HepG2 (cell line): Measurements from ENCODE around the gene APBA3. TPM values are rescaled to one million over a fixed set of nuclear protein-coding genes. Genes with fewer than 3 reads are reported as not detected.
A peak's percentile ranks its signal among the peaks of the same experiment; 100 is the strongest.

Experiments
- ATAC-seq: fragments of 200-7000 bp; cut with Tn5 transposase; 3 replicates; pipeline ENCODE4 v1.9.1; 2020; ENCODE audit warnings: mild to moderate bottlenecking, moderate library complexity
- BruUV-seq: library from RNA; stranded (reverse); fragments of 400-500 nt; replicated peaks from 2 replicates; lab custom pipeline; 2021; lab: Mats Ljungman, UMichigan
- CTCF ChIA-PET: fragments of 300-600 bp; formaldehyde crosslinking; extraction: SDS; loops from one replicate; lab custom pipeline; 2021; ENCODE audit warnings: low total read pairs, inconsistent platforms, low intra/inter-chr PET ratio; lab: Yijun Ruan, JAX
- POLR2A ChIA-PET: fragments of 350-600 bp; sonication (Branson Sonifier 250); formaldehyde crosslinking; loops from one replicate; lab custom pipeline; 2020; ENCODE audit warnings: antibody characterized with exemption, inconsistent platforms; lab: Yijun Ruan, JAX
- DNase-seq: peaks from one replicate; pipeline ENCODE4 v3.0.0-alpha.2; 2015; ENCODE audit warnings: low spot score
- FAIRE-seq: peaks from 3 replicates; lab custom pipeline; 2011; peaks lifted over from hg19 to GRCh38; lab: Jason Lieb, UNC
- H2AFZ ChIP-seq: one replicate; pipeline ENCODE4 v1.6.1; 2011; ENCODE audit warnings: low read length, inconsistent platforms
- H3K27ac ChIP-seq: fragments of 300-600 bp; 3 replicates; pipeline ENCODE4 v1.8.0; 2011; ENCODE audit warnings: mixed run types, mild to moderate bottlenecking, mixed read lengths, low read length, inconsistent platforms; ENCODE audit not compliant: insufficient read depth; ENCODE audit errors: extremely low read length
- H3K27me3 ChIP-seq, 2 experiments: fragments of 200-600 bp in 1 of 2; 2 replicates in 1 of 2; 3 replicates in 1 of 2; pipeline versions ENCODE4 v1.6.0 to v1.8.0; 2011; ENCODE audit warnings: low read length in 2 of 2, mild to moderate bottlenecking in 2 of 2, moderate library complexity in 2 of 2, inconsistent platforms in 1 of 2; ENCODE audit not compliant: insufficient read depth in 2 of 2, control insufficient read depth in 1 of 2
- H3K36me3 ChIP-seq, 2 experiments: fragments of 200-600 bp in 1 of 2; replicated peaks in 1 of 2; 2 replicates in 1 of 2; 3 replicates in 1 of 2; pipeline versions ENCODE4 v1.5.1 to v1.8.0; 2011; ENCODE audit warnings: low read length in 2 of 2, inconsistent platforms in 1 of 2; ENCODE audit not compliant: insufficient read depth in 2 of 2, control insufficient read depth in 1 of 2
- H3K4me1 ChIP-seq: 2 replicates; pipeline ENCODE4 v1.5.1; 2012; ENCODE audit warnings: low read length, inconsistent platforms; ENCODE audit not compliant: insufficient read depth
- H3K4me2 ChIP-seq: 2 replicates; pipeline ENCODE4 v1.6.0; 2011; ENCODE audit warnings: low read depth, low read length, inconsistent platforms
- H3K4me3 ChIP-seq, 3 experiments: fragments of 200-600 bp in 1 of 3; sonication (generic), shearing (Covaris generic) in 1 of 3; replicated peaks in 1 of 3; 2 replicates each; pipeline ENCODE4 v1.5.1; 2011 to 2016; ENCODE audit warnings: low read length in 3 of 3, inconsistent platforms in 2 of 3, low read depth in 2 of 3, mild to moderate bottlenecking in 2 of 3, control low read depth in 1 of 3, mixed read lengths in 1 of 3; ENCODE audit not compliant: insufficient read depth in 1 of 3
- H3K79me2 ChIP-seq: one replicate; pipeline ENCODE4 v1.6.1; 2011; ENCODE audit warnings: low read length, inconsistent platforms; ENCODE audit not compliant: insufficient read depth
- H3K9ac ChIP-seq: 2 replicates; pipeline ENCODE4 v1.6.0; 2011; ENCODE audit warnings: mild to moderate bottlenecking, low read depth, low read length, inconsistent platforms; ENCODE audit not compliant: insufficient read depth
- H3K9me3 ChIP-seq: 2 replicates; pipeline ENCODE4 v1.5.1; 2012; ENCODE audit warnings: mild to moderate bottlenecking, low read length
- H4K20me1 ChIP-seq: 2 replicates; pipeline ENCODE4 v1.6.0; 2011; ENCODE audit warnings: inconsistent platforms, mild to moderate bottlenecking, low read length, moderate library complexity; ENCODE audit not compliant: insufficient read depth
- HDAC1 ChIP-seq: sonication (generic); formaldehyde crosslinking; IDR thresholded peaks from 2 replicates; pipeline ENCODE4 v1.5.1; 2020; ENCODE audit warnings: mild to moderate bottlenecking, missing genetic modification reagents
- ONECUT2 ChIP-seq: sonication (generic); formaldehyde crosslinking; IDR thresholded peaks from 2 replicates; pipeline ENCODE4 v1.4.0; 2020; ENCODE audit warnings: missing genetic modification reagents
- POLR2A ChIP-seq, 2 experiments: IDR thresholded peaks; 2 replicates each; pipeline ENCODE4 v1.6.1; 2011; ENCODE audit warnings: low read depth in 2 of 2, low read length in 2 of 2, mild to moderate bottlenecking in 1 of 2, moderate library complexity in 1 of 2; ENCODE audit not compliant: insufficient read depth in 1 of 2
- ZNF629 ChIP-seq: sonication (generic); formaldehyde crosslinking; conservative IDR thresholded peaks from 2 replicates; pipeline ENCODE4 v1.5.0; 2020; ENCODE audit warnings: missing genetic modification reagents
- ZNF768 ChIP-seq: sonication (generic); formaldehyde crosslinking; IDR thresholded peaks from 2 replicates; pipeline ENCODE4 v1.4.0; 2020; ENCODE audit warnings: missing genetic modification reagents
- WGBS: methylation state at CpG from one replicate; pipeline ENCODE4 v1.1.6; 2017; ENCODE audit warnings: low lambda C conversion rate; 5-methylcytosine and 5-hydroxymethylcytosine counted together
- in situ Hi-C: cut with HindIII; loops from 2 replicates; pipeline ENCODE4 v1.10.0; 2017; ENCODE audit warnings: low pct_unique_long_range_greater_than_20kb; ENCODE audit not compliant: extremely low pct_ligation_motif_present
- intact Hi-C: fragments of 100-400 bp; cut with micrococcal nuclease; formaldehyde crosslinking; loops from one replicate; pipeline ENCODE4 v1.10.0; 2022; ENCODE audit not compliant: unreplicated experiment
- polyA plus RNA-seq, 8 experiments: library from polyadenylated mRNA; depleted of rRNA in 3 of 8; stranded (reverse) in 7 of 8; unstranded in 1 of 8; fragments of >200 nt; fragmentation: Illumina TruSeq in 4 of 8; extraction: Trizol in 4 of 8; gene quantifications; 2 replicates each; pipeline versions ENCODE4 v1.2.1 to v1.2.3, GENCODE V29; 2011 to 2016; ENCODE audit warnings: low read depth in 4 of 8, missing spikeins in 1 of 8, mixed read lengths in 1 of 8; ENCODE audit not compliant: insufficient read depth in 1 of 8
- total RNA-seq, 5 experiments: library from RNA; depleted of rRNA; stranded (reverse); fragments of >200 nt; fragmentation: Illumina TruSeq; extraction: Trizol; gene quantifications; 2 replicates each; pipeline ENCODE4 v1.2.3, GENCODE V29; 2016; ENCODE audit warnings: low read depth in 1 of 5
- TF ChIP-seq, protein P1 (sequence below), 2 experiments: fragments of 450-650 bp in 1 of 2; sonication (generic) in 1 of 2; formaldehyde crosslinking in 1 of 2; IDR thresholded peaks; 2 replicates each; pipeline versions ENCODE4 v1.6.1 to v1.8.0; 2016 to 2022; ENCODE audit warnings: antibody characterized with exemption in 1 of 2, mild to moderate bottlenecking in 1 of 2, missing genetic modification reagents in 1 of 2
- TF ChIP-seq, protein P2 (sequence below): sonication (generic); formaldehyde crosslinking; IDR thresholded peaks from 2 replicates; pipeline ENCODE4 v1.9.0; 2021; ENCODE audit warnings: missing genetic modification reagents, borderline replicate concordance

Gene APBA3
- total and polyA plus RNA-seq, 2 of the 13 experiments (the other 11 are each of a cell fraction or from before 2014, with no cell fraction given): 14.2 to 14.3 TPM

DNA sequence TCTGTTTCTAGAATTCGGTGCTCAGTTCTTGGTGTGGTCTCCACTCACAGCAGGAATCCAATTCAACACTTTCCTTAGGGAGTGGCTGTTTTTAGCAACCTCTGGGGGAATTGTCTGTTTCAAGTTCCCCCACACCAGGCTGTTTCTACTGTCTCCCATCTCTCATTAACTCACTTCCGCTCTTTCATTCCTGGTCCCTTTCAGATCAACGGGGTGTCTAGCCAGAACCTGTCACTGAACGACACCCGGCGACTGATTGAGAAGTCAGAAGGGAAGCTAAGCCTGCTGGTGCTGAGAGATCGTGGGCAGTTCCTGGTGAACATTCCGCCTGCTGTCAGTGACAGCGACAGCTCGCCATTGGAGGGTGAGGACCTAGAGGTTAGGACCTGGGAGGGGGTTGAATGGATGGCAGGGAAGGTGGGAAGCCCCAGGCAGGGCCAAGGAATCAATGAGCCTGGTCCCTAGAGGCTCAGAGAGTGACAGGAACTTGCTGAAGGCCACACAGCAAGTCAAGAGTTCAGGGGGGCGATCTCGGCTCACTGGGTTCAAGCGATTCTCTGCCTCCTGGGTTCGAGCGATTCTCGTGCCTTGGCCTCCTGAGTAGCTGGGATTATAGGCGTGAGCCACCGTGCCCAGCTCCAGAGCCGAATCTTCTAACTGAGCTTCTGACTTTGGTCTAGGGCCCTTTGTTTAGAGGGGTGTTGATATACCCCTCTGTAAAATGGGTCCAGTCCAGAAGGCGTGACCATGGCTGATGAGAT lies 27.8 kb downstream of the APBA3 start:
- Histone ChIP-seq H3K4me1 (no peaks in the 10 kb centered on the region), H2AFZ (no peak overlapping the region), H3K27ac (no peak overlapping the region), H3K4me3 (no peak overlapping the region), H3K9ac (no peak overlapping the region), H3K9me3 (no peaks in the 10 kb centered on the region)
- in situ Hi-C loops: no loop called here
- CTCF ChIA-PET: no interaction called here
- 94% methylated on average over 11 of the region's 20 CpGs for WGBS
- intact Hi-C loops: no loop called here
- TF ChIP-seq ZNF629 (CRISPR knock-in tag): peak; percentile 33
- peak; percentile 81 for TF ChIP-seq ZNF768 (CRISPR knock-in tag)
- TF ChIP-seq, protein P1, sequence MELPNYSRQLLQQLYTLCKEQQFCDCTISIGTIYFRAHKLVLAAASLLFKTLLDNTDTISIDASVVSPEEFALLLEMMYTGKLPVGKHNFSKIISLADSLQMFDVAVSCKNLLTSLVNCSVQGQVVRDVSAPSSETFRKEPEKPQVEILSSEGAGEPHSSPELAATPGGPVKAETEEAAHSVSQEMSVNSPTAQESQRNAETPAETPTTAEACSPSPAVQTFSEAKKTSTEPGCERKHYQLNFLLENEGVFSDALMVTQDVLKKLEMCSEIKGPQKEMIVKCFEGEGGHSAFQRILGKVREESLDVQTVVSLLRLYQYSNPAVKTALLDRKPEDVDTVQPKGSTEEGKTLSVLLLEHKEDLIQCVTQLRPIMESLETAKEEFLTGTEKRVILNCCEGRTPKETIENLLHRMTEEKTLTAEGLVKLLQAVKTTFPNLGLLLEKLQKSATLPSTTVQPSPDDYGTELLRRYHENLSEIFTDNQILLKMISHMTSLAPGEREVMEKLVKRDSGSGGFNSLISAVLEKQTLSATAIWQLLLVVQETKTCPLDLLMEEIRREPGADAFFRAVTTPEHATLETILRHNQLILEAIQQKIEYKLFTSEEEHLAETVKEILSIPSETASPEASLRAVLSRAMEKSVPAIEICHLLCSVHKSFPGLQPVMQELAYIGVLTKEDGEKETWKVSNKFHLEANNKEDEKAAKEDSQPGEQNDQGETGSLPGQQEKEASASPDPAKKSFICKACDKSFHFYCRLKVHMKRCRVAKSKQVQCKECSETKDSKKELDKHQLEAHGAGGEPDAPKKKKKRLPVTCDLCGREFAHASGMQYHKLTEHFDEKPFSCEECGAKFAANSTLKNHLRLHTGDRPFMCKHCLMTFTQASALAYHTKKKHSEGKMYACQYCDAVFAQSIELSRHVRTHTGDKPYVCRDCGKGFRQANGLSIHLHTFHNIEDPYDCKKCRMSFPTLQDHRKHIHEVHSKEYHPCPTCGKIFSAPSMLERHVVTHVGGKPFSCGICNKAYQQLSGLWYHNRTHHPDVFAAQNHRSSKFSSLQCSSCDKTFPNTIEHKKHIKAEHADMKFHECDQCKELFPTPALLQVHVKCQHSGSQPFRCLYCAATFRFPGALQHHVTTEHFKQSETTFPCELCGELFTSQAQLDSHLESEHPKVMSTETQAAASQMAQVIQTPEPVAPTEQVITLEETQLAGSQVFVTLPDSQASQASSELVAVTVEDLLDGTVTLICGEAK (IDR thresholded peaks at IDR 0.05): no peak
- TF ChIP-seq, protein P1 (CRISPR knock-in tag; IDR thresholded peaks at IDR 0.05): no peak
- TF ChIP-seq HDAC1 (CRISPR knock-in tag): no peak
- TF ChIP-seq, protein P2, sequence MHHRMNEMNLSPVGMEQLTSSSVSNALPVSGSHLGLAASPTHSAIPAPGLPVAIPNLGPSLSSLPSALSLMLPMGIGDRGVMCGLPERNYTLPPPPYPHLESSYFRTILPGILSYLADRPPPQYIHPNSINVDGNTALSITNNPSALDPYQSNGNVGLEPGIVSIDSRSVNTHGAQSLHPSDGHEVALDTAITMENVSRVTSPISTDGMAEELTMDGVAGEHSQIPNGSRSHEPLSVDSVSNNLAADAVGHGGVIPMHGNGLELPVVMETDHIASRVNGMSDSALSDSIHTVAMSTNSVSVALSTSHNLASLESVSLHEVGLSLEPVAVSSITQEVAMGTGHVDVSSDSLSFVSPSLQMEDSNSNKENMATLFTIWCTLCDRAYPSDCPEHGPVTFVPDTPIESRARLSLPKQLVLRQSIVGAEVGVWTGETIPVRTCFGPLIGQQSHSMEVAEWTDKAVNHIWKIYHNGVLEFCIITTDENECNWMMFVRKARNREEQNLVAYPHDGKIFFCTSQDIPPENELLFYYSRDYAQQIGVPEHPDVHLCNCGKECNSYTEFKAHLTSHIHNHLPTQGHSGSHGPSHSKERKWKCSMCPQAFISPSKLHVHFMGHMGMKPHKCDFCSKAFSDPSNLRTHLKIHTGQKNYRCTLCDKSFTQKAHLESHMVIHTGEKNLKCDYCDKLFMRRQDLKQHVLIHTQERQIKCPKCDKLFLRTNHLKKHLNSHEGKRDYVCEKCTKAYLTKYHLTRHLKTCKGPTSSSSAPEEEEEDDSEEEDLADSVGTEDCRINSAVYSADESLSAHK: 0 out of 2 replicates have a peak, but pooled peaks have one; percentile 74
- no peak for TF ChIP-seq POLR2A (IDR thresholded peaks at IDR 0.05; ENCODE audit: insufficient read depth in 1 of 2, low read depth in 2 of 2, low read length in 2 of 2)
- TF ChIP-seq ONECUT2 (CRISPR knock-in tag): no peak
- TF ChIP-seq, all 625 proteins: peak for 3
- Histone ChIP-seq H3K36me3 (0 out of 5 replicates have a peak, but pooled peaks cover 0 to 3% of the 10 kb centered on the region in 2 experiments), H4K20me1 (no peaks in the 10 kb centered on the region), H3K27me3 (no peaks in the 10 kb centered on the region), H3K4me2 (no peak overlapping the region), H3K79me2 (no peaks in the 10 kb centered on the region)
- FAIRE-seq (no peak), ATAC-seq (no peak), DNase-seq (no peak)
- no TSS peak for BruUV-seq
- POLR2A ChIA-PET: no interaction called here
